HS-5 (cell line): Measurements from ENCODE around the gene ZBTB43.

Experiments used
- DNase-seq: peaks from one replicate; pipeline ENCODE4 v3.0.0-alpha.2; 2012; ENCODE audit warnings: low read depth

ZBTB43 gene

DNA sequence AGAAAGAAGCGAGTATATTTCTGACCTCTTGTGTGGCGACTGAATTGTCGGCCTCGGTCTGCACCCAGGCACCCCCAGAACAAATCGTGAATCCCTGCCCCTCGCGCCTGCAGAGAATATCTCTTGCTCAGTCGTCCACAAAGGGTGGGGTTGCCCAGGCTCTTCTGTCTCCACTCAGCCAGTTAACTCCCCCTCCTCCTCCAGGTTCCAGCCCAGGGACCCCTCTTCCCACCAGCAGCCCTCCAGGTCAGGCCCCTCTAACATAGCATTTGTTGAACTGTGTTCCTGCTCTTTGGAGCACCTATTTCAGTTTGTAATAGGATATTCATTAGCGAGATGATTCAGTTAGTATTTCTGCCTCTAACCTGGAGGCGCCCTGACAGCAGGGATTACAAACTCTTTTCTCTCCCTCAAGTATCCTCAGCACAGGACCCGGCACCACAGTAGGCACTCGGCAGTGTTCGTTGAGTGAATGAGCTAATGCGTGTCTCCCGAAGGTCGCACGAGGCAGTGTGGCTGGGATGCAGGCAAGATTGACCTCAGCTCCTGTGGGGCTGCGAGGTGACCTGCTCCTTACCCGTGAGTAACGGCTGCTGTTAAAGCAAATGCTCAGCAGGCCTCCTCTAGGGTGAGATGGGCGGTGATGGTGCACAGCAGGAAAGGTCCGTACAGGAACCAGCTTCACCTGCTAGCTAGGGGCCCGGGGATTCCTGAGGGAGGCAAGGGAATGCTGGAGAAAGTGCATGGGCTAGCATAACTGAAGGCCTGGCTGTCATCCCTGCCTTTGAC lies 81.4 kb downstream of the ZBTB43 start:
- no peak for DNase-seq

DNA sequence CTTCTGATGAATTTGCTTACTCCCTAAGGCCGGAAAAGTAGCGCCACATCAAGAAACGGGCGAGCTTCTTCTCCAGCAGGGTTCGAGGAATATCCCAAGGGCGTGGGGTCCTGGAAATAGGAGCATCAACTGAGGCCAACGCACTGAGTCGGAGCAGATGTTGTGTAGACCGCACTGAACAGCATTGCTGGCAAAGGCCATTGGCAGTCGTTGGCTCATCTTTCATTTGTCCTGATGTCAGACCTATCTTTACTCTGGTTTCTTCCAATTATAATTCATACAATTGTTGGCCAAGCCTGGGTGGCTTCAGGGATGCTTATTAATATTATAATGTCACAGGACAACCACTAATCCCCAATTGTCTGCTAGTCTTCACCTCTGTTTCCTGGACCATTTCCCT lies 82.1 kb downstream of the ZBTB43 start:
- no peak for DNase-seq
